Activated CD4-positive, CD25-positive, alpha-beta regulatory T cell (primary cell): ENCODE measurements around the gene C1orf21.

Experiments used
- DNase-seq, 4 experiments: peaks; one replicate each; lab custom pipeline; 2025; lab: John Stamatoyannopoulos, UW

The C1orf21 gene

GRCh38 chr1:184486761-184487445 is 100.1 kb downstream of the C1orf21 start:
- no peak for DNase-seq

GRCh38 chr1:184487531-184488193 is 100.8 kb downstream of the C1orf21 start:
- DNase-seq, result no peak

- no peak for DNase-seq
Measured at GRCh38 chr1:184489908-184490307, 103.1 kb downstream of the C1orf21 start.

- no peak for DNase-seq
Measured at GRCh38 chr1:184492536-184492935, 105.7 kb downstream of the C1orf21 start.

GRCh38 chr1:184493987-184494388 is 107.2 kb downstream of the C1orf21 start:
- no peak for DNase-seq

- no peak for DNase-seq
Measured at GRCh38 chr1:184494929-184495328, 108.1 kb downstream of the C1orf21 start.

- no peak for DNase-seq
Measured at GRCh38 chr1:184497959-184498723, 111.3 kb downstream of the C1orf21 start.

GRCh38 chr1:184499616-184500015 is 112.8 kb downstream of the C1orf21 start:
- DNase-seq, result no peak

- DNase-seq, result no peak
Measured at GRCh38 chr1:184502161-184502560, 115.3 kb downstream of the C1orf21 start.

- DNase-seq, result no peak
Measured at GRCh38 chr1:184503221-184503749, 116.5 kb downstream of the C1orf21 start.

GRCh38 chr1:184504040-184504954 is 117.5 kb downstream of the C1orf21 start:
- no peak for DNase-seq

- DNase-seq, result no peak
Measured at GRCh38 chr1:184504955-184505338, 118.1 kb downstream of the C1orf21 start.

GRCh38 chr1:184506481-184506880 is 119.7 kb downstream of the C1orf21 start:
- no peak for DNase-seq

- DNase-seq, result no peak
Measured at GRCh38 chr1:184507165-184507564, 120.3 kb downstream of the C1orf21 start.

- no peak for DNase-seq
Measured at GRCh38 chr1:184507604-184508280, 120.9 kb downstream of the C1orf21 start.

GRCh38 chr1:184509105-184509504 is 122.3 kb downstream of the C1orf21 start:
- no peak for DNase-seq

GRCh38 chr1:184510110-184510509 is 123.3 kb downstream of the C1orf21 start:
- DNase-seq, result no peak

GRCh38 chr1:184512724-184513123 is 125.9 kb downstream of the C1orf21 start:
- no peak for DNase-seq

- DNase-seq, result no peak
Measured at GRCh38 chr1:184513421-184513820, 126.6 kb downstream of the C1orf21 start.

- no peak for DNase-seq
Measured at GRCh38 chr1:184513966-184514365, 127.1 kb downstream of the C1orf21 start.

GRCh38 chr1:184514447-184514846 is 127.6 kb downstream of the C1orf21 start:
- DNase-seq, result no peak
